Osteoblast (primary cell): ENCODE results near the gene UST. TPM values are rescaled to one million over a fixed set of nuclear protein-coding genes. Genes with fewer than 3 reads are reported as not detected.

Source experiments
- DNase-seq: peaks from one replicate; pipeline ENCODE4 v3.0.0; 2011; ENCODE audit warnings: low spot score, mixed read lengths; ENCODE audit not compliant: insufficient read length; ENCODE audit errors: missing footprints
- H2AFZ ChIP-seq: 2 replicates; pipeline ENCODE4 v1.6.0; 2011; ENCODE audit warnings: mild to moderate bottlenecking, low read length
- H3K27ac ChIP-seq: 2 replicates; pipeline ENCODE4 v1.5.1; 2011; ENCODE audit warnings: mild to moderate bottlenecking, low read depth, low read length, moderate library complexity
- H3K27me3 ChIP-seq: 2 replicates; pipeline ENCODE4 v1.6.0; 2012; ENCODE audit warnings: mild to moderate bottlenecking, control low read depth, inconsistent platforms, low read length, moderate library complexity; ENCODE audit not compliant: insufficient read depth
- H3K36me3 ChIP-seq: 2 replicates; pipeline ENCODE4 v1.5.1; 2011; ENCODE audit warnings: mild to moderate bottlenecking, low read length, control low read depth, moderate library complexity; ENCODE audit not compliant: insufficient read depth
- H3K4me1 ChIP-seq: 2 replicates; pipeline ENCODE4 v1.5.1; 2011; ENCODE audit warnings: mild to moderate bottlenecking, low read length, control low read depth, moderate library complexity; ENCODE audit not compliant: insufficient read depth
- H3K4me2 ChIP-seq: 2 replicates; pipeline ENCODE4 v1.6.0; 2011; ENCODE audit warnings: mild to moderate bottlenecking, low read length; ENCODE audit not compliant: insufficient read depth
- H3K4me3 ChIP-seq: fragments of 200-600 bp; sonication (generic); 3 replicates; pipeline ENCODE4 v1.5.1; 2012; ENCODE audit warnings: mild to moderate bottlenecking, low read length, inconsistent platforms; ENCODE audit not compliant: insufficient read depth
- H3K79me2 ChIP-seq: 2 replicates; pipeline ENCODE4 v1.6.0; 2012; ENCODE audit warnings: mild to moderate bottlenecking, low read length, control low read depth, inconsistent platforms; ENCODE audit not compliant: insufficient read depth
- H3K9me3 ChIP-seq: 2 replicates; pipeline ENCODE4 v1.5.1; 2011; ENCODE audit warnings: low read depth, low read length, control low read depth
- H4K20me1 ChIP-seq: 2 replicates; pipeline ENCODE4 v1.6.0; 2012; ENCODE audit warnings: mild to moderate bottlenecking, low read length, control low read depth; ENCODE audit not compliant: insufficient read depth
- total RNA-seq: library from RNA; depleted of rRNA; stranded (reverse); fragments of >200 nt; gene quantifications from 2 replicates; pipeline ENCODE4 v1.2.3, GENCODE V29; 2012
- TF ChIP-seq, protein P1 (sequence below): IDR thresholded peaks from 2 replicates; pipeline ENCODE4 v1.5.1; 2011; ENCODE audit warnings: mild to moderate bottlenecking, low read depth, low read length, moderate library complexity; ENCODE audit errors: extremely low read depth

UST gene
- total RNA-seq, 1 donor: 18.1 TPM

DNA sequence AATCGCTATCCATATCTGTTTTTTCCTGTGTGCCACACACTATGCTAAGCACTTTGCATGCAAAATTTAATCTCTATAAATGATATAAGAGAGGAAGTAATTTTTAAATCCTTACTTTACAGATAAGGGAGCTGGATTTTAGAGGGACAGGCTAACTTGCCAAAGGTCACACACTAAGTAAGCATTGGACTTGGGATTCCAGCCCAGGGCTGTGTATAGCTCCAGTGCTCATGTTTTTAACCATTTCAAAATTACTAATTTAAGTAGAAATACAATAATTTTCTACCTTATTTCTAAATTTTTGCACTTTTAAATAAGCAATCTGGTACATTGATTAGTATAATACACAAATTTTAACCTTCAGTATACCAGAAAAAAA lies 144.6 kb downstream of the UST start:
- H3K79me2 ChIP-seq: no peaks in the 10 kb centered on the region
- no peak for DNase-seq
- no peak overlapping the region for H3K4me3 ChIP-seq
- peaks cover 21% of the 10 kb centered on the region for H3K4me1 ChIP-seq
- H4K20me1 ChIP-seq: no peaks in the 10 kb centered on the region
- peak overlapping the region; percentile 72 for H3K27ac ChIP-seq
- no peak overlapping the region for H2AFZ ChIP-seq
- no peaks in the 10 kb centered on the region for H3K9me3 ChIP-seq
- no peak overlapping the region for H3K4me2 ChIP-seq
- TF ChIP-seq, protein P1, sequence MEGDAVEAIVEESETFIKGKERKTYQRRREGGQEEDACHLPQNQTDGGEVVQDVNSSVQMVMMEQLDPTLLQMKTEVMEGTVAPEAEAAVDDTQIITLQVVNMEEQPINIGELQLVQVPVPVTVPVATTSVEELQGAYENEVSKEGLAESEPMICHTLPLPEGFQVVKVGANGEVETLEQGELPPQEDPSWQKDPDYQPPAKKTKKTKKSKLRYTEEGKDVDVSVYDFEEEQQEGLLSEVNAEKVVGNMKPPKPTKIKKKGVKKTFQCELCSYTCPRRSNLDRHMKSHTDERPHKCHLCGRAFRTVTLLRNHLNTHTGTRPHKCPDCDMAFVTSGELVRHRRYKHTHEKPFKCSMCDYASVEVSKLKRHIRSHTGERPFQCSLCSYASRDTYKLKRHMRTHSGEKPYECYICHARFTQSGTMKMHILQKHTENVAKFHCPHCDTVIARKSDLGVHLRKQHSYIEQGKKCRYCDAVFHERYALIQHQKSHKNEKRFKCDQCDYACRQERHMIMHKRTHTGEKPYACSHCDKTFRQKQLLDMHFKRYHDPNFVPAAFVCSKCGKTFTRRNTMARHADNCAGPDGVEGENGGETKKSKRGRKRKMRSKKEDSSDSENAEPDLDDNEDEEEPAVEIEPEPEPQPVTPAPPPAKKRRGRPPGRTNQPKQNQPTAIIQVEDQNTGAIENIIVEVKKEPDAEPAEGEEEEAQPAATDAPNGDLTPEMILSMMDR: no peak
- no peaks in the 10 kb centered on the region for H3K36me3 ChIP-seq
- no peaks in the 10 kb centered on the region for H3K27me3 ChIP-seq

DNA sequence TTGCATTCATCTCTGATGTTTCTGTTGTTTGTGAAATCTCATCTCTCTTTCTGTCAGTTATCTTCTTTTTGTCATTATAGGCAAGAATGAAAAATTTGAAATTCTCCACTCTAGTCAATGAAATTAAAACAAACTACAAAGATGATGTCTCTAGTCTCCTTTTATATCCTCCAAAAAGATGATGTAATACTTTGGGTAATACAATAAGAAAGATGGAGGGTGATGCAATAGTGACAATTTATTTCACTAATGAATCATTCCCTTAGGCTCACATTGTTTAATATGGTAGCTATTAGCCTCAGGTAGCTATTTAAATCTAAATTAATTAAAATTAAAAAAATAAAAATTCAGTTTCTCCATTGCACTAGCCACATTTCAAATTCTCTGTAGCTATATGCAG lies 145.4 kb downstream of the UST start:
- no peak overlapping the region for H2AFZ ChIP-seq
- peaks cover 21% of the 10 kb centered on the region for H3K4me1 ChIP-seq
- H3K79me2 ChIP-seq: no peaks in the 10 kb centered on the region
- TF ChIP-seq, protein P1: no peak
- H3K9me3 ChIP-seq: no peaks in the 10 kb centered on the region
- H3K4me2 ChIP-seq: no peak overlapping the region
- no peak overlapping the region for H3K27ac ChIP-seq
- H3K4me3 ChIP-seq: no peak overlapping the region
- H3K27me3 ChIP-seq: no peaks in the 10 kb centered on the region
- DNase-seq: no peak
- H4K20me1 ChIP-seq: no peaks in the 10 kb centered on the region
- H3K36me3 ChIP-seq: no peaks in the 10 kb centered on the region

DNA sequence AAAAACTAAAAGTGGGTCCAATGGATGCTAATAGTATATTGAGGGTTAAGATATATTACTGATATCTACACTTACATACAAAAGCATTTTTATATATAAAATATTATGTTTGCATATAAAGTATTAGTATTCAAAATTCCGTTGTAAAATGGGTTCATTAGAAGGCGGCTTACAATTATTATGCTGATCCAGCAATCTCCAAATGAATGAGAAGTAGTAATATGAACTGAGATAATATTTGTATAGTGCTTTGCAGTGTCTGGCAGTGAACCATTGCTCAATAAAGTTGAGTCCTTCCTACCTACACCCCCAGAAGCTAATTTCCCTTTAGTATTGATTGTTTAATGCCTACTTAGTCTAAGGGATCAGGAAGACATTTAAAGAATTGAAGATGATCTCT lies 146.2 kb downstream of the UST start:
- no peaks in the 10 kb centered on the region for H4K20me1 ChIP-seq
- peaks cover 21% of the 10 kb centered on the region for H3K4me1 ChIP-seq
- H3K36me3 ChIP-seq: no peaks in the 10 kb centered on the region
- DNase-seq: no peak
- no peaks in the 10 kb centered on the region for H3K27me3 ChIP-seq
- H3K4me2 ChIP-seq: no peak overlapping the region
- no peak overlapping the region for H3K4me3 ChIP-seq
- TF ChIP-seq, protein P1: no peak
- H3K9me3 ChIP-seq: no peaks in the 10 kb centered on the region
- H3K27ac ChIP-seq: no peak overlapping the region
- H3K79me2 ChIP-seq: no peaks in the 10 kb centered on the region
- no peak overlapping the region for H2AFZ ChIP-seq

DNA sequence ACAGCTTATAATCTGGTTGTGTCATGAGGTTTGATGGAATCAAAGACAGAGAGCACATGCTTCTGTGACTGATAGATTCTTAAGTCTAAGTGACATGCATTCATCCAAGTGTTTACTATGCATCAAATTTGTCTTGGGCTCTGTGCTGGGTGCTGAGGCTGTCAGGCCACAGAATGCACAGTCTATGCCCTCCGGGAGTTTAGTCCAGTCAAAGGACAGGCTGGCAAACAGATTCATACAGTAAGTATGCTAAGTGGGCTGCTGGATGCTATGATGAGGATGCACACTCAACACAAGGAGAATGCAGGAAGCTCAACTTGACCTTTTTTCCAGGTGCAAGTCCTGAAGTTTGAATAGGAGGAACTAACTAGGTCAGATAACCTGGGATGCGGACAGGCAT lies 146.7 kb downstream of the UST start:
- Histone ChIP-seq H3K4me2 (no peak overlapping the region), H3K4me1 (peaks cover 21% of the 10 kb centered on the region), H2AFZ (no peak overlapping the region)

More for the DNA sequence above, 146.7 kb downstream of the UST start:
- H3K79me2 ChIP-seq: no peaks in the 10 kb centered on the region
- H3K9me3 ChIP-seq: no peaks in the 10 kb centered on the region
- TF ChIP-seq, protein P1: no peak
- no peaks in the 10 kb centered on the region for H4K20me1 ChIP-seq
- H3K27me3 ChIP-seq: no peaks in the 10 kb centered on the region
- no peak overlapping the region for H3K27ac ChIP-seq
- no peak for DNase-seq
- H3K36me3 ChIP-seq: no peaks in the 10 kb centered on the region
- H3K4me3 ChIP-seq: no peak overlapping the region
